GM12865 (cell line): Measurements from ENCODE around the gene BUD31.
"Not testable (repeated sequence)": the region's sequence is repeated elsewhere in the genome, so short reads cannot be mapped to it uniquely, and the experiment has no call there.

Experiments
- DNase-seq: peaks from one replicate; pipeline ENCODE4 v3.0.0; 2010; ENCODE audit warnings: low read depth
- H3K4me3 ChIP-seq: 2 replicates; pipeline ENCODE4 v1.5.1; 2011; ENCODE audit warnings: mild to moderate bottlenecking, low read depth, low read length, control low read depth
- CTCF ChIP-seq: IDR thresholded peaks from 2 replicates; pipeline ENCODE4 v1.5.1; 2011; ENCODE audit warnings: low read length, control low read depth, low read depth, inconsistent platforms; ENCODE audit not compliant: insufficient read depth; ENCODE audit errors: missing control alignments

BUD31 gene

GRCh38 chr7:99420986-99421385 is 12.2 kb downstream of the BUD31 start:
- no peak for DNase-seq
- no peak overlapping the region for H3K4me3 ChIP-seq
- no peak for TF ChIP-seq CTCF

- no peak for TF ChIP-seq CTCF
- no peak overlapping the region for H3K4me3 ChIP-seq
- DNase-seq: no peak
Observed at GRCh38 chr7:99422186-99422585, 13.4 kb downstream of the BUD31 start.

GRCh38 chr7:99422625-99423024 is 13.9 kb downstream of the BUD31 start:
- TF ChIP-seq CTCF: no peak
- H3K4me3 ChIP-seq: no peak overlapping the region
- no peak for DNase-seq

- H3K4me3 ChIP-seq: no peak overlapping the region
- no peak for DNase-seq
- TF ChIP-seq CTCF: no peak
Observed at GRCh38 chr7:99424932-99425730, 16.4 kb downstream of the BUD31 start.

GRCh38 chr7:99428972-99429566 is 20.3 kb downstream of the BUD31 start:
- no peak for TF ChIP-seq CTCF
- H3K4me3 ChIP-seq: no peak overlapping the region
- no peak for DNase-seq

GRCh38 chr7:99429756-99430155 is 21.0 kb downstream of the BUD31 start:
- H3K4me3 ChIP-seq: no peak overlapping the region
- DNase-seq: no peak
- no peak for TF ChIP-seq CTCF

GRCh38 chr7:99431756-99432540 is 23.2 kb downstream of the BUD31 start:
- H3K4me3 ChIP-seq, DNase-seq: not testable (repeated sequence)
